HG03558 (cell line): Measurements from ENCODE around the gene FKBP5.
A peak's percentile ranks its signal among the peaks of the same experiment; 100 is the strongest.
"Not testable (repeated sequence)": the region's sequence is repeated elsewhere in the genome, so short reads cannot be mapped to it uniquely, and the experiment has no call there.

Experiments
- ATAC-seq: cut with Tn5 transposase; IDR thresholded peaks from one replicate; pipeline ENCODE4 v1.9.1; 2021; ENCODE audit warnings: moderate number of reproducible peaks; ENCODE audit not compliant: unreplicated experiment; ENCODE audit errors: extremely low read depth

FKBP5 gene

DNA sequence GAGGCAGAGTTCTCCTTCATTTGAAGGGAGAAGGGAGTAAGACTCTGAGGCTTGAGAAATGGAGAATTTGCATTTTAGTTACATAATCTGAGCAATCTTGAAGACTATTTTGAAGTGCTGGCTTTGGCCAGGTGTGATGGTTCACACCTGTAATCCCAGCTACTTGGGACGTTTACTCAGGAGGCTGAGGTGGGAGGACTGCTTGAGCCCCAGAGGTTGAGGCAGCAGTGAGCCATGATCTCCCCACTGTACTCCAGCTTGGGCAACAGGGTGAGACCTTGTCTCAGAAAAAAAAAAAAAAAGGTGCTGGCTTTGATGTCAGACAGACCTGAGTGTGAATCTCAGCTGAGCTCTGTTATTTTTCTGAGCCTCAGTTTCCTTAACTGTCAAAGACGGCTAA, 35.8 kb upstream of the FKBP5 start:
- no peak for ATAC-seq

DNA sequence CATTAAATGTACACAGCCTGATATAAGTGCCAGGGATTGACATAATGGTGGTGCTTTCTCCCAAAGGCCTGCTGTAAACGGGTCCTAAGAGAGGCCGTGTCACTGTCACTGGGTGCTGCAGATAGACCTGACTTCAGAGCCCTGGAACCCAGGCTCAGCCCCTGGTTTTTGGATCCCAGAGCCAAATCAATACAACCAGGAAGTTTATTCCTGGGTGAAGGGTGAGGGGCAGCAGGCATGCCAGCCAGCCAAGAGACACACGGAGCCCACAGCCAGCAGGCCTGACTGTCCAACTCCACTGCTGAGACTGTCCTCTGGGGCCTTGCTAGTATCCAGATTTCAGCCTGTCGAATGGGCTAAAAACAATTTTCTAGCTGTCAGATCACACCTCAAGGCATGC, 35.3 kb upstream of the FKBP5 start:
- no peak for ATAC-seq

DNA sequence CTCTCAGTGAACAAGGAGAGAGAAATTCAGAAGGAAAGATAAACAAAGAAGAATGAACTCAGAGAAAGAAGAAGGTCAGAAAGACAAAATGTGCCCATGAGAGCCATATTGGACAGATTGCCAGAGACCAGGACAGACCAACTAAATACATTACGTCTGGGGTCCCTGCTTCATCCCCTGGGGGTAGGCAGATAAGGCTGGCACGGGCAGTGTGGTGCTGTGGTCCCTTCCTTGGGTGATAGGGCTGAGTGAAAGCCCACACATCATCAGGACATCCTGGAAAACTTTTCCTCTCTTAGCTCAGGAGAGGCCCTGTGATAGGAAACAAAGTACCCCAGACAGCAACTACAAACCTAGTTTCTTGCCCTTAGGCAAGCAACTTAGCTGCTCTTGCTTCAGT, 34.9 kb upstream of the FKBP5 start:
- ATAC-seq, result no peak

GRCh38 chr6:35722121-35722761, 33.5 kb upstream of the FKBP5 start:
- ATAC-seq, result no peak

GRCh38 chr6:35719830-35720733, 31.4 kb upstream of the FKBP5 start:
- ATAC-seq, result peak; percentile 41

GRCh38 chr6:35719404-35719829, 30.7 kb upstream of the FKBP5 start:
- ATAC-seq, result no peak

DNA sequence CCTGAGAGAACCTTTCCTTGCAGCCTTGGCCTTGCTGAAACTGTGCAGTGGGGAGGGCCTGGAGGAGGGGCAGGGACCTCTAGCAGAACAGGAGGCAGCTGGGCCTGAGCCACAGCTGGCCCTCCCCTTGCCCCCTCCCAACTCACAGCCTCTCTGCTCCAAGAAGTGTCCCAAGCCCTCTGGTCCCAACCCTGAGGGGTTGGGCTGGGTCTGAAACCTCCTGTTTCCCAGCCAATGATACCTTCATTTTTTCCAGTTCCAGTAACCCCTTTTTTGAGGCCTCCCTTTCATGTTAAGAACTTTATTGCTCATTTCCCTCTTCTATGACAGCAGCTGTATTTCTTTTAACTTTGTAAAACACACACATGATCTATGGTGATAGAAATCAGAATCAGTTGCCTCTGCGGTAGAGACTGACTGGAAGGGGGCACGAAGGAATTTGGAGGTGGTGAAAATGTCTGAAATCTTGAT, 30.2 kb upstream of the FKBP5 start:
- no peak for ATAC-seq

DNA sequence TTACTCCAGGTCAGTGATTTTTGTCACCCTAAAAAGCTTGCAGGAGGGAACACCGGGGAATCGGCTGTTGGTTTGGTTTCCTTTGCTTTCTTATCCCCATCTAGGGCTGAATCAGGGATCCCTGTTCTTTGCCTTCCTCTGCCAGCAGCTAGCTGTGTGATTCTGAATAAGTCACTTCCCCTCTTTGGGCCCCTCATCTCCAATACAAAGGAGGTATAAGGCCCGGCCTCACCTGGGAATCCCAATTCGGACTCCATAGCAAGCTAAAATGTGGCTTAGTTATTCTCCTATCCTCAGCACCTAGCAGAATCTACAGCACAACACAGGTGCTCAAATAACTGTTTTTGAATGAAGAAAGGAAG, 29.6 kb upstream of the FKBP5 start:
- ATAC-seq, result no peak

DNA sequence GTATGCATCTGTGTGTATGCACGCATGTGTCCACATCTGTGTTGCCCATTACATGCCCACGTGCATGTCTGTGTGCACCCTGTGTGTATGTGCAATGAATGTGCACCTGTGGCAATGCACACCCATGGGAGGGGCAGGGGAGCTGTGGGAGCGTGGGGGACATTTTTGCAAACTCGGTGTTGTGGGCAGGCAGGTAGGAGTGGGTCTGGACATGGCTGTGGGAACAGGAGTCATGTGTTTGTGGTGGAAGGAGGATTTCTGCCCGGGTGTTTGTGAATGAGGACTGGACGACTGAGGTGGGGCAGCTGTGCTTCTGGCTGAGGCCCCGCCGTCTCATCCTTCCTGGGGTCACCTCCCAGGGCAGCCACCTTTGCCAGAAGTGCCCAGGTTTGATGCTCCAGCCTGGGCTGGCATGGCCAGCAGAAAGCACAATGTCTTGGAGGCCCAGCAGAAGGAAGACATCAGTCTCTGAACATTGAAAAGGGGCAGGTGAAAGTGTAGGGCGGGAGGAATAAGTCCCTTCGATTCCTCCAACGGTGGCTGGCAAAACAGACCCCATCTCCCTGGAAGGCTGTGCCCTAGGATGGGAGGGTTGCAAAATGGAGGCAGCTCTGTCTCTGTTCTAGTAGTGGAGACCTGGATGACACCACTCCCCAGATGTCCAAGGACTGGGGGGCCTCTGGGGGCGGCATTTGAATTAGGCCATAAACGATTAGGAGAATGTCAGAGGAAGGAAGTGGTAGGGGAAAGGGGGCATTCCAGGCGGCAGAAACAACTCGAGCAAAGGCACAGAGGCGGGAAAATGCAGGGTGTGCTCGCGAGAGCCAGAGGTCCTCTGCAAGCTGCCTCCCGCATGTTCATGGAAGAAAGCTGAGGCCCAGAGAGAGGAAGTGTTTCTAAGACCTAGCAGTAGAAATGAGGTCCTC, 29.0 kb upstream of the FKBP5 start:
- ATAC-seq, result no peak

GRCh38 chr6:35716798-35717197, 28.1 kb upstream of the FKBP5 start:
- no peak for ATAC-seq

- ATAC-seq, result no peak
Measured at GRCh38 chr6:35713006-35713767, 24.5 kb upstream of the FKBP5 start.

- ATAC-seq, result no peak
Measured at GRCh38 chr6:35711731-35712130, 23.0 kb upstream of the FKBP5 start.

DNA sequence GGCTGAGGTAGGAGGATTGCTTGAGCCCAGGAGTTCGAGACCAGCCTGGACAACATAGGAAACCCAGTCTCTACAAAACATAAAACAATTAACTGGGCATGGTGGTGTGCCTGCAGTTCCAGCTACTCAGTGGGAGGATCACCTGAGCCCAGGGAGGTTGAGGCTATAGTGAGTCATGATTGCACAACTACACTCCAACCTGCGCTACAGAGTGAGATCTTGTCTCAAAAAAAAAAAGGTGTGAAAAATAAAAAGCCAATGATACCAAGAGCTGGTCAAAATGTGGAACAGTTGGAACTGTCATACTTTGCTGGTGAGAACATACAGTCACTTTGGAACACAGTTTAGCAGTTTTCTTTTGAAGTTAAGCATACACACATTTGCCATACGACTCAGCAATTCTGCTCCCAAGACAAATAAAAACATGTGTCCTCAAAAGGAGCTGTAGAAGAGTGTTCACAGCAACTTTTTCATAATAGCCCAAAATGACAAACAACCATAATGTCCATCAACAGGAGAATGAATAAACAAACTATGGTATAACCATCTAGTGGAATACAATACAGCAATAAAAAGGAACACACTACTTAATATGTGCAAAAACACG, 21.6 kb upstream of the FKBP5 start:
- no peak for ATAC-seq

GRCh38 chr6:35708585-35708984, 19.9 kb upstream of the FKBP5 start:
- ATAC-seq, result no peak

DNA sequence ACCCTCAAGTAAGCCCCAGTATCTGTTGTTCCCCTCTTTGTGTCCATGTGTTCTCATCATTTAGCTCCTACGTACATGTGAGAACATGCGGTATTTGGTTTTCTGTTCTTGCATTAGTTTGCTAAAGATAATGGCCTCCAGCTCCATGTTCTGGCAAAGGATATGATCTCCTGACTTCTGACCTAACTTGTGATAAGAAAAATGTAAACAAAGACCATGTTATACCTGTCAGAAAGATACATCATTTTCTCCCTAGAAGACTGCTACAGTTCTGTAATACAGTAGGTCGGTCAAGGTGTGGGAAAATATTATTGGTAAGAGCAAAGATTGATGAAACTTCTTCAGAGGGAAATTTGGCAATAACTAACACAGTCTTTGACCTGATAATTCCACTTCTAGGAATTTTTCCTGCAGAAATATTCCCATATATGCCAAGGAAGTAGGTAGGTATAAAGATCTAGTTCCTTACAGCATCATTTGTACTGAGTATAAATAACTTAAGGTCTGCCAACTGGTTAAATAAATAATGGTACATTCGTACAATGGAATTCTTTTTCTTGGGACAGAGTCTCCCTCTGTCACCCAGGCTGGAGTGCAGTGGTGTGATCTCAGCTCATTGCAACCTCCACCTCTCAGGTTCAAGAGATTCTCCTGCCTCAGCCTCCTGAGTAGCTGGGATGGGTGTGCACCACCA, 19.1 kb upstream of the FKBP5 start:
- no peak for ATAC-seq

- ATAC-seq, result no peak
Measured at GRCh38 chr6:35706468-35706867, 17.8 kb upstream of the FKBP5 start.

GRCh38 chr6:35703554-35703953, 14.8 kb upstream of the FKBP5 start:
- no peak for ATAC-seq

GRCh38 chr6:35698858-35699257, 10.1 kb upstream of the FKBP5 start:
- no peak for ATAC-seq

- not testable (repeated sequence) for ATAC-seq
Measured at GRCh38 chr6:35698430-35698829, 9.7 kb upstream of the FKBP5 start.
